GM10266 (cell line): ENCODE measurements around the gene SNRNP48.

Experiments used
- DNase-seq: peaks from one replicate; pipeline ENCODE4 v3.0.0; 2012; ENCODE audit errors: extremely low spot score
- TF ChIP-seq, protein P1 (sequence below): IDR thresholded peaks from 2 replicates; pipeline ENCODE4 v1.5.1; 2012; ENCODE audit warnings: mild to moderate bottlenecking, low read depth; ENCODE audit not compliant: control insufficient read depth, insufficient read depth; ENCODE audit errors: missing control alignments

The SNRNP48 gene

GRCh38 chr6:7550433-7550801 is 39.6 kb upstream of the SNRNP48 start:
- TF ChIP-seq, protein P1, sequence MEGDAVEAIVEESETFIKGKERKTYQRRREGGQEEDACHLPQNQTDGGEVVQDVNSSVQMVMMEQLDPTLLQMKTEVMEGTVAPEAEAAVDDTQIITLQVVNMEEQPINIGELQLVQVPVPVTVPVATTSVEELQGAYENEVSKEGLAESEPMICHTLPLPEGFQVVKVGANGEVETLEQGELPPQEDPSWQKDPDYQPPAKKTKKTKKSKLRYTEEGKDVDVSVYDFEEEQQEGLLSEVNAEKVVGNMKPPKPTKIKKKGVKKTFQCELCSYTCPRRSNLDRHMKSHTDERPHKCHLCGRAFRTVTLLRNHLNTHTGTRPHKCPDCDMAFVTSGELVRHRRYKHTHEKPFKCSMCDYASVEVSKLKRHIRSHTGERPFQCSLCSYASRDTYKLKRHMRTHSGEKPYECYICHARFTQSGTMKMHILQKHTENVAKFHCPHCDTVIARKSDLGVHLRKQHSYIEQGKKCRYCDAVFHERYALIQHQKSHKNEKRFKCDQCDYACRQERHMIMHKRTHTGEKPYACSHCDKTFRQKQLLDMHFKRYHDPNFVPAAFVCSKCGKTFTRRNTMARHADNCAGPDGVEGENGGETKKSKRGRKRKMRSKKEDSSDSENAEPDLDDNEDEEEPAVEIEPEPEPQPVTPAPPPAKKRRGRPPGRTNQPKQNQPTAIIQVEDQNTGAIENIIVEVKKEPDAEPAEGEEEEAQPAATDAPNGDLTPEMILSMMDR, result no peak
- no peak for DNase-seq

GRCh38 chr6:7554533-7555275 is 35.3 kb upstream of the SNRNP48 start:
- DNase-seq, result no peak
- TF ChIP-seq, protein P1, result no peak

- no peak for DNase-seq
These were observed 34.3 kb upstream of the SNRNP48 start for GRCh38 chr6:7555671-7556070.

GRCh38 chr6:7556394-7557106 is 33.4 kb upstream of the SNRNP48 start:
- TF ChIP-seq, protein P1, result no peak
- no peak for DNase-seq

More at GRCh38 chr6:7555671-7556070, 34.3 kb upstream of the SNRNP48 start:
- TF ChIP-seq, protein P1, result no peak

GRCh38 chr6:7557652-7558051 is 32.3 kb upstream of the SNRNP48 start:
- no peak for DNase-seq

DNA sequence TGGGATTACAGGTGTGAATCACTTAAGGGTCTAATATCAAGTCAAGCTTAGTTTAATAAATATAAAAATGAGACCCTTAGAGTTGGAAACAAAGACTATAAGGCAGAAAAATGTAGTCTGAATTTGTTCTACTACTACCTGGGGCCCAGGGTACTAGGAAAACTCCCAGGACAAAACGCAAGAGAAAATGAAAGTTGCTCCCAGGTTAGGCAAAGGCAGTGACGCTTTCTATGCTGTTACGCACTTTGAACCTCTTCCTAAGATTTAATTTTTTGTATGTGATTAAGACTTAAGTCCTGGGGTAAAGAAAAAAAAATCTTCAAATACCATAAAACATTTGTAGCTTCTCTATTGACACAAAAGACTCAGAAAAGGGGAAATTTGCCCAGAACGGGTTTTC is 31.2 kb upstream of the SNRNP48 start:
- TF ChIP-seq, protein P1, result no peak
- DNase-seq, result no peak

More at GRCh38 chr6:7557652-7558051, 32.3 kb upstream of the SNRNP48 start:
- TF ChIP-seq, protein P1, result no peak

DNA sequence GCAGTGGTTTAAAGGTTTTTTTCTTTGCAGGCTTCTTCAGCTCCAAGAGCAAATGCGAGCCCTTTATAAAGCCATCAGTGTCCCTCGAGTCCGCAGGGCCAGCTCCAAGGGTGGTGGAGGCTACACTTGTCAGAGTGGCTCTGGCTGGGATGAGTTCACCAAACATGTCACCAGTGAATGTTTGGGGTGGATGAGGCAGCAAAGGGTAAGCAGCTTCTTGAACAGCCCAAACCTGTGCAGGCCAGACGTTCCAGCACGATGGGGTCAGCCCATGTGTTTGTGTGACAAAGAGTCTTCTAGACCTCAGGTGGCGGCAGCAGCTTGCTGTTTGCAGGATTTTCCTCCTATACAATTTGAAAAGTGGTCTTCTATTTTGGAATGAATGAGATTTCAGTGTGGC is 30.8 kb upstream of the SNRNP48 start:
- TF ChIP-seq, protein P1, result no peak
- no peak for DNase-seq
